Activated CD8-positive, alpha-beta memory T cell treated with anti-CD3 and anti-CD28 coated beads, Interleukin-2, amount 50 U/mL, for 1 hour (primary cell): ENCODE data around the gene HMX3.
A peak's percentile ranks its signal among the peaks of the same experiment; 100 is the strongest.

Experiments
- DNase-seq: peaks from one replicate; pipeline ENCODE4 v3.0.0-alpha.2; 2020; ENCODE audit errors: extremely low read depth

The HMX3 gene

DNA sequence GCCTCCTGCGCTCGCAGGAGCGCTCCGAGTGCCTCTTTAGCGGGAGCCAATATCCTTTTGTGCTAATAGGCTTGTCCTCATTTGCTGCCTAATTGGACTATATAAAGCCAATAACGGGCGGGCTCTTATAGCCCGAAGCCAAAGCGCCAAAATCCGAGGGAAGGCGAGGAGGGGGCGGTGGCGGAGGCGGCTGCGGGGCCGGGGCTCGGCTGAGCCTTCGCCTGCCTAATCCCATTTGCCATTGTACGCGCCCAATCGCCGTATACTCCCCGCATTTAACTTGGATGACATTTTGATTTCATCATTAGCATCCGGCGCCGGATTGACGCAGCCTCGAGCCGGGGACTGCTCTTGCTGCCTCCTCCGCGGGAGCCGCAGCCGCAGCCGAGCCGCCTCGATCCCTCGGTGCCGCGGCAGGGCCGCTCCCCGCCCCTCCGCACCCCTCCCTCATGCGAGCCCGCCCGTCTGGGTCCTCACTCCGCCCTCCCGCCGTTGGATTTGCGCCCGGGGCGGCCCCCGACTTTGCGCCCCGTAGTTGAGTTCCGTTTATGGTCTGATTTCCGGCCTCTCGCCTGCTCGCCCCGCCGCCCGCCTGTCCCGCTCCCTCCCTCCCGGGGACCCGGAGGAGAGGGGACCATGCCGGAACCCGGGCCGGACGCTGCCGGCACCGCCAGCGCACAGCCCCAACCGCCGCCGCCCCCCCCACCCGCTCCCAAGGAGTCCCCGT lies at the start of gene HMX3:
Gene HMX3, plus strand, starts transcription at position 556 of the 727 bp plus-strand sequence. Its CDS starts 81 bp downstream, at position 637.
- no peak for DNase-seq

DNA sequence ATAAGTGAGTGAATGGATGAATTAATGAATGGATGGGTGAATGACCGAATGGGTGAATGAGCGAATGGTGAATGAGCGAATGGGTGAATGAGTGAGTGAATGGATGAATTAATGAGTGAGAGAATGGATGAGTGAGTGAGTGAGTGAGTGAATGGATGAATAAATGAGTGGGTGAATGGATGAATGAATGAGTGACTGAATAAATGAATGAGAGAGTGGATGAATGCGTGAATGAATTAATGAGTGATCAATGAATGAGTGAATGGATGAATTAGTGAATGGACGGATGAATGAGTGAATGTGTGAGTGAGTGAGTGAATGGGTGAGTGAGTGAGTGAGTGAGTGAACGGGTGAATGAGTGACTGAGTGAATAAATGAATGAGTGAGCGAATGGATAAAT lies 49.5 kb upstream of the HMX3 start:
- DNase-seq: no peak

DNA sequence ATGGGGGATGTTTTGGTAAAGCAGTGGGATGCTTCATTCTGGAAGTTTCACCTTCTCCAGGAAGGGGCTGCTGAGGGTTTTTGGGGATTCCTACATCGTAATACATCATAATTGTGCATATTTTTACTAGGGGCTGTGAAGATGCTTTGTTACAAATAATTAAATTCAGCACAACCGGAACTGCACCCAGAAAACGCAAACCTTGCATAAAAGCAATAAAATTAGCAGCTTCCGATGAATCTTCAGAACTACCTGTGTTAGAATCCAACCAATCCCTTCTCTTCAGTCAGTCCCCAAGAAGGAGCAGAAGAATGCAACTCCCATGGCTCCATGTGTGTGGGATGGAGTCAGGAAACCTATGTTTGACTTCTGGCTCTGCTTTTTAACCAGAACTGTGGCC lies 48.4 kb upstream of the HMX3 start:
- DNase-seq: no peak

DNA sequence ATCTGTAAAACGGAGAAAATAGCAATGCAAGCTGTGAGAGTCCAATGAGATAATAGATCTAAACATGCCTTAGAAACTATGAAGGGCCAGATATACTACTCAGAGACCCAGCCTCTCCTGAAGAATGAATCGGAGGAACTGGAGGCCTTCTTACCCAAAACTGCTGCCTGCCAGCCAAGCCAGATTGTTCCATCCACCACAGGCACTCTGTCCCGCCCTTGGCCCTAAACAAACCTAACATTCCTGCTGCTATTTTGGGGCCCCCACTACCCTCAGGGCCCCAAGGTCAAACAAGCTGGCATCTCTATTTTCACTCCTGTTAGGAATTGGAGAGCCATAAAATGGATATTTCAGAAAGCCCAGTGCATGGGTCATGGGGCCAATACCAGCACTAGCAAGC lies 48.0 kb upstream of the HMX3 start:
- DNase-seq: no peak

DNA sequence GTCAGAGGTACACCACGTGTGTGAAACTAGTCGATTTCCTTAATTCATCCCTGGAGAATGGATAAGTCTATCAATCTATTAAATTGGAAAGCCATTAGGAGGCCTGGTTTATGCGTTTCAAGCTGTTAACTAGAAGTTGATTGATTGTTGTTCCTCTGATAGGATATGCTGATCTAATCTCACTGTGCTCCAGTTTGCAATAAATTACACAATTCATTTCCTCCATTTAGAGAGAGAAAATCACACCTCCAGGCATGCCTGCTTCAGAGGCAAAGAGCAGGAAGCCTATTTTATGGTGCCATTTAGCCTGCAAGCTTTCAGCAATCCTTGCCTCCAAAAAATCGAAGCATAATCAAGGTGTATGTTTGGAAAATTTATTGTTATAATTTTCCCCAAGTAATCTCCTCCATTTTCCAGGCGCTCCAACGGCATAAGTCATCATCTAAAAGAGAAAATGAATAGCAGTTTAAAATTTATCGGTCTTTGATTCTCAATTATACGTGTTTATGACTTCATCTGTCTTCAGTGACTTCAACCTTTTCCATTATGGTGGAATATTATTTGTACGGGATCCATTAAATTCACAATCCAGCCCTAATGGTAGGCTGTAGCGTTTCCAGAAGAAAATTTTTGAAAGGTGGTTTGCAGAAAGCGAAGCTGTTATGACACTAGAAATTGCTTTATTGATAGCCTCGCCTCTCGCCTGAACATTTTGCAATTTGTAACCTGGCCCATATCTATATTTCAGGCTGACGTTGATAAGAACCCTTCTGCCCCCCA lies 42.9 kb upstream of the HMX3 start:
- no peak for DNase-seq

DNA sequence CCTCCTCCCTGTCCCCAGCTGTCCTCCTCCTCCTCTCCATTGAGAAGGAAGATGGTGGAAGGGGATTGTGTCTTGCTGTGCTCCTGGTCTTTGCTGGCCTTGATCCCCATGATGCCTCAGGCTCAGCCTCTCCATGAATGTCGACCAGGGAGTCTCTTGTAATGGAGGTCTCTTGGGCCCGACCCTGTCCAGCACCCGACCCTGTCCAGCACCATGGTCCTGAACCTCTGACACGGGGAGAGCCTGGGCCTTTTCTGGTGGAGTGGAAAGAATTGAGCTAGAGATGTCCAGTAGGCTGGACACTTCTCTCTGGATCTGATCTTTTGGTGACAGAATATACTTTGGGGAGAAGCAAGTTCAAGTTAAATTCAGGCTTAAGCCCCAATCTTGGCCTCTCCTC lies 42.3 kb upstream of the HMX3 start:
- DNase-seq: no peak

DNA sequence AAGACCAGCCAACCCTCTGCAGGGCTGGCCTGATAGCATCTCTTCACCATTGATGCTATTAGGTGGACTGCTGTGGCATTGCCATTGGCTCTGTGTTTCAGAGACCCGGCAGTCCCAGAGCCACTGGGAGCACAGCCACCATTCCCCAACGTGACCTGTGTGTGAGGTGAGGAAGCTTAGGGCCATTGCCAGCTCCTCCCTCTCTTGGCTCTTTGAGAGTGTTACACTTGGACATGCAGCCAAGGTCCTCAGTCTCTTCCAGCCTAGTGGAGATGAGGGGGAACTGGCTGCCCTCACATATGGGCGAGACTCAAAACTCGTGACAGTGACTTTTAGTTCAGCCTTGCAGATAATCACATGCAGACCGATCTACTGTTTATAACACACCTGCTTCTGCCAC lies 39.3 kb upstream of the HMX3 start:
- DNase-seq: no peak

DNA sequence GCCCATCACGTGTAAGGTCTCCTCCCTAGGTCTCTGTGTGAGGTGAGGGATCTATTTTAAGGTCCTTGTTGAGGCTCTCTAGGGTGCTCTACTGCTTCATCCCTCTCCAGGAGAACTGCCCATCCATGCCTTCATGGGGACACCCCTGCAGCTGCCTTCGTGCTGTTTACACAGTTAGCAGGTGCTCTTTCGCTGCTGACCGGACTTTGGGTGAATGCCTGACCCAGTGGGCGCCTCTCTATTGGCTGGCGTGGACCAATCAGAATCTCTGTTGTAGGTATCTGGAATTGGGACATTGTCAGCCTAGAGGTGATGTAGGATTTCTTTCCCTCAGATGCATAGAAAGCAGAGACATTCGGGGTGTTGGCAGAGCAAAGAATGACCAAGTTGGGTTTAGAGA lies 38.7 kb upstream of the HMX3 start:
- no peak for DNase-seq

DNA sequence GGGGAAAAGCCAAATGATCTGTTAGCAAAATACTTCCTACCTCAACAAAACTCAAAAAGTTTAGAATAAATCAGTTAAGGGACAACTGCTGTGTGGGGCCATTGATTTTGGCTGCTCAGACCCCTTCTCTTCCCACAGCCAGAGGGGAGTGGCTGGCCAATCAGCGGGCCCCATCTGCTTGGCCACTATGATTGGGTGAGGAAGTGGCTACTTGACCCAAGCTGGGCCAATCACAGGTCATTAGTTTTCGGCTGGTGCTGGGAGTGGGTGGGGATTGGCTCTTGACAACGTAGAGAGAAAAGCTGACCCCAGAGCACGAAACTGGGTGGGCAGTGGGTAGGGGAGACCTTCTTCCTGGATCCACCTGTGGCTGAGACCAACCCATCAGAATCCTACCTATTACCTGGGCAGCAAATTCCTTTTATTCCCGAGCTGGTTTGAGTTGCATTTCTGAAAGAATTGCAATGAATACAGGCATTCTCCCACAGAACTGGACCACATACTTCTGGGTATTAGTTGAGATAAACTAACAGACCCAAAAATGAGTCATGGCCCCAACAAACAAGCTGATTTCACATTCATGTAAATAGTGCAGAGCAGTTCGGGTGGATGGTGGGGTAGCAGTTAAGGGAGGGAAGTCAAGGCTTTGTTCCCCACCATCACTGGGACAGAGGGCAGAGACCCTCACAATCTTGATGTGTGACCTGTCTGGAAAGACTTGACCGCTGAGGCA lies 35.6 kb upstream of the HMX3 start:
- no peak for DNase-seq

DNA sequence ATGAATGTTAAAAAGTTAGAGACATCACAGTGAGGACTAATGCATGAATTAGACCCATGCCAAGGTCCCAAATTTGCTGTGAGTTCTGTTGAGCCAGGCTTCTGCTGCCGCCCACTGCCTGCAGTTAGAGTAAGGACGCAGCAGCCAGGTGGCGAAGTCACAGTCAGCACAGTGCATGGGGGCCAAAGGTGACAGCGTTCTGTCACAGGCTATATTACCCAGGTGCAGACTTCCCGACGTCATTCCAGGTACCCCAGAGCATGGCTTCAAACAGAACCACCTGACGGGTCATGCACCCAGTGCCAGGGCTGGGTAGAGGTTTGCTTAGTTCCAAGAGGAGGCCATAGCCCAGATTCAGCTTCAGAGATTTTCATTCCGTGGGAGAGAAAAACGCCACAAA lies 33.9 kb upstream of the HMX3 start:
- DNase-seq: no peak

DNA sequence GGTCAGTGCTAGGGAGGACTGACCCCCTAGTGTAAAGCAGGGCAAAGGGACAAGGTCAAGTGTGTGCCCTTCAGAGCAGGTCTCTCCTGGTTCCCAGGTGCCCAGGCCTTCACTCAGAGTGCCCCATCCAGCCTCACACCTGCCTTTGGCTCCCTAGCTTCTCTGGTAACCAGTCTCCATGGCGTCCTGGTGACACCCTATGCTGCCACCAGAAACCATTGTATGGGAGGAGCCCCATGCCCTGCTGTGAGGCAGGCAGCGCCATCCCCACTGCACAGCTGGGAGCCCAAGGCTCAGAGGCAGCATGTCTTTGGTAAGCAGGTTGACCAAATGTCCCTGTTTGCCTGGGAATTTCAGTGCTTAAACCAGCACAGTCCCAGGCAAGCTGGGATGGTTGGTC lies 33.1 kb upstream of the HMX3 start:
- no peak for DNase-seq

DNA sequence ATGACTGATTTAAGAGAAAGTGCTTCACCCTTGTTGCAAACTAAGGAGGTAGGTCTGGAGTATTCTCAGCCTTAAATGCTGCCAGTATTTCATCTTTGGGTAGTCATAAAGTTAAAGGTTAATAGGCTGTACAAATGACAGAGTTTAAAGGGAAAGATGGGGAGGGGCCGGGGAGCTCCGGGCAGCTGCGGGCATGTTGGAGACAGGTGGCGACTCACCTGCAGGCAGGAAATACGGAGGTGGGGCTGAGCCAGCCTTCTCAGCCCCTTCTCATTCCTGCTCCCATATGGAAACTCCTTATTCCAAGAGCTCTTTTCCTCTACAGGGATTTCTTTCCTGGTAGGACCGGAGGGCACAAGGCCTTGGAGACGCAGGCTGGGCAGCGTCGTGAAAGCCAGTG lies 31.8 kb upstream of the HMX3 start:
- DNase-seq: no peak

DNA sequence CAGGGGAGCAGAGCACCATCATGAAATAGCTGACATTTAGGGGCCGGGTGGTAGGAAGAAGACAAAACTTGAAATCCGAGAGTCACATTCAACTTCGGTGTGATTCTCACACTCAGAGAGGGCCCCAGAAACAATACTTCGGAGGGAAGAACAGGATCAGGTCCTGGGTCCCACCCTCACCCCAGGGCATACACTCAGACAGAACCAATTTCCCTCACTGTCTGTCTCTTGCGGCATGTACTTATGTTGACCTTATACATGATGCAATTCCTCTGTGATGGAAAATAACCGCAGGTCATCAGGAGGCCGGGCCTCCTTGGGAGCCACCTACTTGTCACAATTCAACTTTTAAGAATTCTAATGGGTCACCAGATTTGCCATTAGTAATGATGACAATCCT lies 26.3 kb upstream of the HMX3 start:
- DNase-seq: no peak

DNA sequence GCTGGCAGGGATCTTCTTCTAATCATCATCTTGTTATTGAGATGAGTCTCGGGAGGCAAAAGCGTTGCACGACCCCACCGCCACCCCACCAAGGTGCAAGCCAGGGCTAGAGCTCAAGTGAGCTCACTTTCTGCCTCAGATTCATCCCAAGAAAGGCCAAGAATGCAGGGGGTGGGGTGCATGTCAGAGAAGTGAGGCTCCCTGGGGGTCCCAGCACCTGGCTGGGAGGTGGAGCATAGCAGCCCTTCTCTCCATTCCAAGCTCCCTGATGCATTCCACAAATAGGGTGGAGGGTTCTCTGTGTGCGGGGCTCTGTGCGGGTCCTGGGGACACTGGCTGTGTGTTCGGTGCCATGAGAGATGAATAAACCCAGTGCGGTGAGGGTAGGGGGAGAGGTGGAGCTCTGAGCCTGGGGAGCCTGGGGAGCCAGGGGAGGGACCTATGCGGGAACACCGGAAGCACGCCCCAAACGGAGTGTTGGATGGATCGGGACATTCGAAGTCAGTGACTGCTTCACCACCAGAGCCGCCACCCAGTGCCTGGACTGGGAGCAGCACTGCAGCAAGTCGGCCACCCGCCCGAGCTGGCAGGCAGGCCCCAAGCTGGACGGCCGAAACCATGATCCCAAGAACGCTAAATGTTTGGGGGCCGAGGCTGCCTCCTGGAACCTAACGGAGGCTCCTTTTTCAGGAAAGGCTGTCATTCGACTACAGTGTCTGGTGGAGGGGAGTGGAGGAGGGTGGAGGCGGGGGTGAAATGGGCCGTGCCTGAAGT lies 17.9 kb upstream of the HMX3 start:
- no peak for DNase-seq

DNA sequence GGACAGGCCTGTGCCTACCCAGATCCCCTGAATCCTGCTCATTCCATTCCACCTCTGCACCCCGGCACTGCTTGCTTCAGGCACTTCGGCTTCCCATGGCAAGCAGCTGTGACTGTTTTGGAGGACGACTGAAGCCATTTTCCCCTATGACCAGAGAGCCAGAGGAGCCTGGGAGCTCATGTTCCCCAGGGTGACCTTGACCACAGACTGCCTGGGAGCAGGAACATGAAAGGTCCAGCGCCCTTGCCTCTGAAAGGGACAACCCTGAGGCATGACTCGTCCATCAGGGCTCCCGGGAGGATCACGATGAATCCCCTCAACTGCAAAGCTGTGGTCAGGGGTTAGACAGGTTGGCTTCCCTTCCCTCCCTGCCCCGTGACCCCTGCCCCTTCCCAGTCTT lies 16.7 kb upstream of the HMX3 start:
- no peak for DNase-seq

DNA sequence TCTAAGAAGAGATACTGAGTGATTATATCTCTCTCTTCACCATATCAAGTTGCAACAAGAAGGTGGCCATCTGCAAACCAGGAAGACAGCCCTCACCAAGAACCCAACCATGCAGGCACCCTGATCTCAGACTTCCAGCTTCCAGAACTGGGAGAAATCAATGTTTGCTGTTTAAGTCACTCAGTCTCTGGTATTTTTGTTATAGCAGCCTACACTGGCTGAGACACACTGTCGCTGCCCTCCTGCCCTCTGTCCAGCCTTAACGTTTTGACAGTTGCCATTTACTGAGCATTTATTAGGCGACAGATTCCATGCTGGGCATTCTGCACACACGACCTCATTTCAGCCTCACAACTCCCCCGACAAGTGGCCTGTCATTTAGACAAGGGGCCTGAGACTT lies 9.5 kb upstream of the HMX3 start:
- DNase-seq: no peak

DNA sequence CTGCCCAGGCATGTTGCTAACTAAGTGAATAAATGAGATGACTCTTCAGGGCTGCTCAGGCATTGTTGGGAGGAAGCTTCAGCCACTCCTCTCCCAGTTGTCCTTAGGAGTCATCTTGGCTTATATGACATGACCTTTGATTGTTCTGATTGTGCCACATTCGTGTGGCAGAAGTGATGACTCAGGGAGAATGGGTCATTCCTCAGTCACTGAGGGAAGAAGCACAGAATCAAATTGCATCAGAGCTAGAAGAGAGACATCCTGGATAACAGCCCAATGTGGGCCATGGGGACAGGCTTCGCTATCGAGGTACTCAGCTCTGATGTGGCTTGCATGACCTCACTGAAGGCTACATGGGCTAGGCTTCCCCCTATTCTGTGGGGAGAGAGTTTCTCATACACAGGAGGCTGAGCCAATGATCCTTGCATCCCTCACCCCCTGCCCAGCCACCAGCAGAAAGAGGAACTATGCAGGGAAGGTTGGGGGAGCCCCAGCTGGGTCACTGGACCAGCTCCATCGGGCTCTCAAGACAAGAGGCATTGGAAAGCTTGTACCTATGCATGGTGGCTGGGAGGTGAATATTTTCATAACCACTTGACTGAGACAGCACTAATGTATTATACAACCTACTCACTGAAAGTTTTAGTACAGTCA lies 6.0 kb upstream of the HMX3 start:
- no peak for DNase-seq

DNA sequence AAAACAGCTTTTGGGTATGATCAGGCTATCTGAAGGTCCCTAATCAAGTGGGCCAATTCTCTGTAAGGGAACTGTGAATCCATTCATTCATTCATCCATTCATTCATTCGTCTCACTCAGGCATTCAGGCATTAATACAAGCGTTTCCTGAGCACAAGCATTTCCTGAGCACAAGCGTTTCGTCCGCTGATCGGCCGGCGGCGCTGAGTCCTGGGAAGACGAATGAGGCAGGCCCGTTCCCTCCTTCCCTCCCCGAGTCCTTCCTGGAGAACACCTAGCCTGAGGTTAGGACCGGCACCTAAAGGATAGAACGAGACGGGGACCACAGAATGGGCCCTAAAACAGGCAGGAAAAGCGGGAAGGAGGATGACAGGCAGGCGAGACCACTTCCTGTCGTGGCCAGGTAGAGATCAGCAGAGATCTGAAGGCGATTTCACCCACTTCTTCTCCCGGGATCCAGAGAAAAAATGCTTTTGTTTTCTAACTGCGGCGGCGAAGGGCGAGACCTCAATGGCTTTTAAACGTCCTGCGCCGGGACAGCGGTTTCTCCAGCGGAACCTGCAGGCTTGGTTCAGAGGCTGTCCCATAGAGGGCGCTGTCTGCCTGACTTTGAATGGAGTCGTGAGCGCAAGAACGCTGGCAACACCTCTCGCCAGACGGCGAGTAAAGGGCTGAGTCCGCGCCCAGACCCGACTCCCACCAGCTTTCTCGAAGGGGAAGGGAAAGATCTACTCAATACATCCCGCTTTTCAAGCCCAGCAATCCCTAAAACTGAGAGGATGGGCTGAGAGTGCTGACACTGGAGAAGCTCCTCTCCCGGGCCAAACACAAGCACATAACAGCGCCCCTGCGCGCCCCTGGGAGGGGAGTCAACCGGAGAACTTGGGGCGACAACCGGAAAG lies 2.9 kb upstream of the HMX3 start:
- peak; percentile 68 for DNase-seq

DNA sequence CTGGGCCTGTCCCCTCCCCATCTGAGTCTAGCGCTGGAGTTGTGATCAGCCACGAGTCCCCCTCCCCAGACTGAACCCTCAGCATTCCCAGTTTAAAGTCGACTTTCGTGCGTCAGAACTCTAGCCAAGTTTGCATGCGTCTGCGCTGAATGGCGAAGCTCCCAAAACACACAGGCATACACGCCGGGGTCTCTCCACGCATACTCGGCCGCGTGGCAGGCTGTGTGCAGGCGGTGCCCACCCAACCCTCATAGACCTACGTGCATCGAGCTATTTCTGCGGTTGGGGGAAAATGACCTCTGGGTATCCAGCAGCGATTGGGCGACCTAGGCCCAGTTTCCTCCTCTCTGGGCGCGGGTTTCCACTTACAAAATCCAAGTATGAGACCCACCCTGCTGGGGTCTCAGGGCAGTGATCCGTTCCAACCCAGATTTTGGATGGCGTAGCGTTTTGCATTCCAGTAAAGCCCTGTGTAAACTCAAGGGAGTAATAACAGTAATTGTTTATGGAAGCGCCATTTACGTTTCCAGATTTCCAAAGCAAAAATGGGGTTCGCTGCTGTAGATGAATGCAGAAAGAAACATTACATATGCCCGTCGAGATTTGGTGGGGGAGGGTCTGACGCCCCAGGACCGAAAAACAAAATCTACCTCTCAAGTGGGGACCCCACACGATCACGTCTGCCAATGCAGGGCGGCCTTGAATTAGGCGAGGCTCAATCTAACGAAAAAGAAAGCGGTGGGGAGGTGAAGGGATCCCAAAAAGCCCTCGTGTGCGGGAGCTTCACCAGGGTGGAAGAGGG lies 2.0 kb upstream of the HMX3 start:
- DNase-seq: no peak
